Neural progenitor cell (in vitro differentiated cells): ENCODE results near the gene KRTAP10-6. TPM values are rescaled to one million over a fixed set of nuclear protein-coding genes. Genes with fewer than 3 reads are reported as not detected.

Experiments
- DNase-seq: peaks from one replicate; pipeline ENCODE4 v3.0.0-alpha.2; 2016; ENCODE audit warnings: low spot score
- H2AFZ ChIP-seq: fragments of 200-600 bp; sonication (generic); replicated peaks from 2 replicates; pipeline ENCODE4 v1.6.1; 2016; ENCODE audit warnings: antibody characterized with exemption
- H3F3A ChIP-seq: fragments of 200-600 bp; sonication (generic); 2 replicates; pipeline ENCODE4 v1.6.1; 2016; ENCODE audit warnings: antibody characterized with exemption, low read depth
- H3K27ac ChIP-seq: fragments of 200-600 bp; sonication (generic); 2 replicates; pipeline ENCODE4 v1.5.1; 2016; ENCODE audit warnings: mild to moderate bottlenecking
- H3K27me3 ChIP-seq: fragments of 200-600 bp; sonication (generic); 2 replicates; pipeline ENCODE4 v1.6.1; 2016; ENCODE audit warnings: mild to moderate bottlenecking, moderate library complexity
- H3K36me3 ChIP-seq: fragments of 200-600 bp; sonication (generic); 2 replicates; pipeline ENCODE4 v1.5.1; 2016
- H3K4me1 ChIP-seq: fragments of 200-600 bp; sonication (generic); 2 replicates; pipeline ENCODE4 v1.6.1; 2016; ENCODE audit warnings: mixed run types
- H3K4me2 ChIP-seq: fragments of 200-600 bp; sonication (generic); 2 replicates; pipeline ENCODE4 v1.6.1; 2016
- H3K4me3 ChIP-seq: fragments of 200-600 bp; sonication (generic); 2 replicates; pipeline ENCODE4 v1.5.1; 2016
- H3K79me2 ChIP-seq: fragments of 200-600 bp; sonication (generic); 2 replicates; pipeline ENCODE4 v1.6.1; 2016; ENCODE audit warnings: low read depth
- H3K9ac ChIP-seq: fragments of 200-600 bp; sonication (generic); 2 replicates; pipeline ENCODE4 v1.6.1; 2016
- H3K9me3 ChIP-seq: fragments of 200-600 bp; sonication (generic); 2 replicates; pipeline ENCODE4 v1.5.1; 2016; ENCODE audit warnings: low read depth
- H4K20me1 ChIP-seq: fragments of 200-600 bp; sonication (generic); 2 replicates; pipeline ENCODE4 v1.6.1; 2016; ENCODE audit warnings: low read depth
- H3K27ac Mint-ChIP-seq: 3 replicates; pipeline ENCODE4 v1.8.0; 2021; ENCODE audit warnings: mixed read lengths
- H3K27me3 Mint-ChIP-seq: 2 replicates; pipeline ENCODE4 v1.8.0; 2022; ENCODE audit warnings: low read depth, mild to moderate bottlenecking, inconsistent platforms, moderate library complexity, mixed read lengths; ENCODE audit not compliant: insufficient read depth
- H3K36me3 Mint-ChIP-seq: 3 replicates; pipeline ENCODE4 v1.8.0; 2021; ENCODE audit warnings: mixed read lengths
- H3K4me1 Mint-ChIP-seq: 3 replicates; pipeline ENCODE4 v1.8.0; 2021; ENCODE audit warnings: mixed read lengths
- H3K4me3 Mint-ChIP-seq: 3 replicates; pipeline ENCODE4 v1.8.0; 2021; ENCODE audit warnings: mild to moderate bottlenecking, moderate library complexity, mixed read lengths
- H3K9me3 Mint-ChIP-seq: 3 replicates; pipeline ENCODE4 v1.8.0; 2020; ENCODE audit warnings: mixed read lengths
- EZH2 ChIP-seq: fragments of 200-600 bp; sonication (generic); IDR thresholded peaks from 2 replicates; pipeline ENCODE4 v1.6.1; 2017; ENCODE audit warnings: antibody characterized with exemption, mild to moderate bottlenecking, moderate library complexity
- EZH2phosphoT487 ChIP-seq: fragments of 200-600 bp; sonication (generic); IDR thresholded peaks from 2 replicates; pipeline ENCODE4 v1.6.1; 2017; ENCODE audit warnings: antibody characterized with exemption
- total RNA-seq: library from RNA; depleted of rRNA; stranded (reverse); fragments of >200 nt; gene quantifications from 2 replicates; pipeline ENCODE4 v1.2.3, GENCODE V29; 2015; ENCODE audit warnings: low replicate concordance
- TF ChIP-seq, protein P1 (sequence below): fragments of 200-600 bp; sonication (generic); IDR thresholded peaks from 2 replicates; pipeline ENCODE4 v1.5.1; 2017; ENCODE audit warnings: antibody characterized with exemption, mild to moderate bottlenecking

Gene KRTAP10-6
- total RNA-seq, 1 donor from 2014 or later: not detected

DNA sequence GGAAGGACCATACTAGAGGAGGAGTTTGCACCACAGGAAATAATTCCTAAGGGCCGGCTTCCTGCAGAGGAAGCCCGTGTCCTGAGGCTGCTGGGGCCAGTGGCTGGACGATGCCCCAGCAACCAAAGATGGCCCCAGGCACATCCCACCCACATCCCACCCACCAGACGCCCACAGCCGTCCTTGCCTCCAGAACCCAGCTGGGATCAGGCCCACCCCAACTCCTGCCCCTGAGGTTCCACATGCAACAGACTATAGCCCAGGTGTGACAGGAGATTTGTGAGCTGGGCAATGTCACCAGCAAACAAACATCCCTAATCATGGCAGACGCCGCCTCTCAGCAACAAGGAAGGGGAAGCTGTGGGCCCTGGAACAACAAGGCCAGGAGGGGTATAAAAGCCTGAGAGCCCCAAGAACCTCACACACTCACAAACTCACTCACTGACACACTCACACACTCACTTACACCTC lies 34.4 kb upstream of the KRTAP10-6 start, which contains the start of gene KRTAP10-9:
Gene KRTAP10-9, plus strand, starts transcription at position 421 of the 471 bp plus-strand sequence. CDS start 79 bp downstream, outside the sequence.
- Histone ChIP-seq H3K27me3 (no peaks in the 10 kb centered on the region), H3K9ac (no peak within 1 kb of the TSS), H3F3A (no peaks in the 10 kb centered on the region), H3K4me2 (no peak within 1 kb of the TSS), H3K9me3 (peaks cover 13% of the 10 kb centered on the region), H4K20me1 (no peaks in the 10 kb centered on the region), H3K27ac (no peak within 1 kb of the TSS), H3K4me1 (no peaks in the 10 kb centered on the region), H3K36me3 (no peaks in the 10 kb centered on the region), H2AFZ (no peak within 1 kb of the TSS), H3K4me3 (no peak within 1 kb of the TSS), H3K79me2 (no peaks in the 10 kb centered on the region)
- peaks cover 45% of the 10 kb centered on the region for H3K9me3 Mint-ChIP-seq
- peaks cover 2% of the 10 kb centered on the region for H3K27me3 Mint-ChIP-seq
- H3K4me3 Mint-ChIP-seq: no peak within 1 kb of the TSS
- DNase-seq: no peak
- TF ChIP-seq EZH2phosphoT487 (no peak), EZH2 (no peak)
- H3K36me3 Mint-ChIP-seq: no peaks in the 10 kb centered on the region
- no peak within 1 kb of the TSS for H3K27ac Mint-ChIP-seq
- H3K4me1 Mint-ChIP-seq: no peaks in the 10 kb centered on the region

DNA sequence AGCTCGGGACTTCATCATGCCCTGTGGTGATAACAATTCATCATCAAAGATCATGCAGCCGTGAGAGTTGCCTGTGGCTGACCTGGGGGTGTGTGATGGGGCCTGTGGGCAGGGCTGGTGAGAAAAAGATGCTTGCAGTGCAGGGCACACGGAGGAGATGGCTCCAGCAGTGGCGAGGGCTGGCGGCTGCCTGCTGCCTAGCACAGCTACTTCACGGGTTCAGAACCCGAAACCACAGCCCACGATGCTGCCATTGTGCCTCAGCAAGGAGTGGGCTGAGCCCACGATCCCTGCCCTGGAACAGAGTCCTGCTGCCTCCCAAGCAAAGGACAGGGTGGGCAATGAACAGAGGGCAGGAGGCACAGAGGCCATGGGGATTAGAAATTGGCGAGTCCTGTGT lies 34.0 kb upstream of the KRTAP10-6 start:
- H3K4me1 Mint-ChIP-seq: no peaks in the 10 kb centered on the region
- H3K27me3 ChIP-seq: no peaks in the 10 kb centered on the region
- H2AFZ ChIP-seq: no peak overlapping the region
- no peak for DNase-seq
- no peak overlapping the region for H3K9ac ChIP-seq
- H3K9me3 ChIP-seq: peaks cover 13% of the 10 kb centered on the region
- no peaks in the 10 kb centered on the region for H3K4me1 ChIP-seq
- no peak overlapping the region for H3K4me3 Mint-ChIP-seq
- H4K20me1 ChIP-seq: no peaks in the 10 kb centered on the region
- TF ChIP-seq EZH2: no peak
- TF ChIP-seq, protein P1, sequence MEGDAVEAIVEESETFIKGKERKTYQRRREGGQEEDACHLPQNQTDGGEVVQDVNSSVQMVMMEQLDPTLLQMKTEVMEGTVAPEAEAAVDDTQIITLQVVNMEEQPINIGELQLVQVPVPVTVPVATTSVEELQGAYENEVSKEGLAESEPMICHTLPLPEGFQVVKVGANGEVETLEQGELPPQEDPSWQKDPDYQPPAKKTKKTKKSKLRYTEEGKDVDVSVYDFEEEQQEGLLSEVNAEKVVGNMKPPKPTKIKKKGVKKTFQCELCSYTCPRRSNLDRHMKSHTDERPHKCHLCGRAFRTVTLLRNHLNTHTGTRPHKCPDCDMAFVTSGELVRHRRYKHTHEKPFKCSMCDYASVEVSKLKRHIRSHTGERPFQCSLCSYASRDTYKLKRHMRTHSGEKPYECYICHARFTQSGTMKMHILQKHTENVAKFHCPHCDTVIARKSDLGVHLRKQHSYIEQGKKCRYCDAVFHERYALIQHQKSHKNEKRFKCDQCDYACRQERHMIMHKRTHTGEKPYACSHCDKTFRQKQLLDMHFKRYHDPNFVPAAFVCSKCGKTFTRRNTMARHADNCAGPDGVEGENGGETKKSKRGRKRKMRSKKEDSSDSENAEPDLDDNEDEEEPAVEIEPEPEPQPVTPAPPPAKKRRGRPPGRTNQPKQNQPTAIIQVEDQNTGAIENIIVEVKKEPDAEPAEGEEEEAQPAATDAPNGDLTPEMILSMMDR: no peak
- no peak for TF ChIP-seq EZH2phosphoT487
- no peaks in the 10 kb centered on the region for H3F3A ChIP-seq
- peaks cover 43% of the 10 kb centered on the region for H3K9me3 Mint-ChIP-seq
- no peaks in the 10 kb centered on the region for H3K36me3 ChIP-seq
- H3K27me3 Mint-ChIP-seq: peaks cover 2% of the 10 kb centered on the region
- no peaks in the 10 kb centered on the region for H3K36me3 Mint-ChIP-seq
- no peak overlapping the region for H3K27ac ChIP-seq
- no peak overlapping the region for H3K4me2 ChIP-seq
- no peaks in the 10 kb centered on the region for H3K79me2 ChIP-seq
- H3K4me3 ChIP-seq: no peak overlapping the region
- no peak overlapping the region for H3K27ac Mint-ChIP-seq

DNA sequence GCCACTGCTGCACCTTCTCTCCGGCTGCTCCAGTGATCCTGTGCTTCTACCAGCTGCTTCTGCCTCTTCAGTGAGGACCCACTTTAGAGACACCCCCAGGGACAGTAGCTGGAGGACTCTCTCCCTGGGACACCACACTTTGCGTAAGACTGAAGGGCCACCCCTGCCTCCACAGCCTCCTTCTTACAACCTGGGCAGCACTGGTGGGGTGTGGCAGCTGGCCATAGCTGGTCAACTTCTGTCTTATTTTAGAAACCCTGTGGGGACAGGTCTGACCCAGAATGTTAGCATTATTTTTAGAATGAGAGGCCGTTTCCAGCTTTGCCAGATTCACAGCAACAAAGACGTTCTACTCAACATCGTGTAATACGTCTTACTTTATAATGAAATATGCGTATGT lies 33.5 kb upstream of the KRTAP10-6 start:
- Mint-ChIP-seq H3K9me3 (peaks cover 40% of the 10 kb centered on the region), H3K27ac (no peak overlapping the region), H3K27me3 (peaks cover 2% of the 10 kb centered on the region), H3K4me3 (no peak overlapping the region), H3K36me3 (no peaks in the 10 kb centered on the region), H3K4me1 (no peaks in the 10 kb centered on the region)
- Histone ChIP-seq H3K9ac (no peak overlapping the region), H4K20me1 (no peaks in the 10 kb centered on the region), H3K4me3 (no peak overlapping the region), H3K27ac (no peak overlapping the region), H3K27me3 (no peaks in the 10 kb centered on the region), H3F3A (no peaks in the 10 kb centered on the region), H2AFZ (no peak overlapping the region), H3K4me1 (no peaks in the 10 kb centered on the region), H3K9me3 (peaks cover 13% of the 10 kb centered on the region), H3K36me3 (no peaks in the 10 kb centered on the region), H3K79me2 (no peaks in the 10 kb centered on the region), H3K4me2 (no peak overlapping the region)
- no peak for DNase-seq
- TF ChIP-seq, protein P1: no peak
- TF ChIP-seq EZH2 (no peak), EZH2phosphoT487 (no peak)

DNA sequence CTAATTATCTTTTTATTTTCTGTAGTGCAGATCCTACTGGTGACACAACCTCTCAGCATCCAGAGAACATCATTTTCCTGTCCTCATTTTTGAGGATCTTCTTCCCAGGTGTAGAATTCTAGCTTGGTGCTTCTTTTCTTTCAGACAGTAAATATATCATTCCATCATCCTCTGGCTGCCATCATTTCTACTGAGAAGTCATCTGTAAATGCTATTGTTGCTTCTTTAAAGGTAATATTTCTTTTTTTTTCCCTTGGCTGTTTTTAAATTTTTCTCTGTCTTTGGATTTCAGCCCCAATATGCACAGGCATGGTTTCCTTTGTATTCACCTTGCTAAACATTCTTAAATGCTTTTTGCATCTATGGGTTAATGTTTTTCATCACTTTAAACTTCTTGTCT lies 31.3 kb upstream of the KRTAP10-6 start:
- Histone ChIP-seq H3K4me2 (no peak overlapping the region), H3K79me2 (no peaks in the 10 kb centered on the region), H4K20me1 (no peaks in the 10 kb centered on the region), H3K9ac (no peak overlapping the region), H3K4me1 (no peaks in the 10 kb centered on the region), H3K9me3 (peaks cover 13% of the 10 kb centered on the region), H3K4me3 (no peak overlapping the region), H3K27ac (no peak overlapping the region), H3K36me3 (no peaks in the 10 kb centered on the region), H3K27me3 (no peaks in the 10 kb centered on the region), H2AFZ (no peak overlapping the region), H3F3A (no peaks in the 10 kb centered on the region)
- no peak for DNase-seq
- H3K27me3 Mint-ChIP-seq: peaks cover 3% of the 10 kb centered on the region
- H3K36me3 Mint-ChIP-seq: no peaks in the 10 kb centered on the region
- H3K27ac Mint-ChIP-seq: no peak overlapping the region
- no peak overlapping the region for H3K4me3 Mint-ChIP-seq
- H3K9me3 Mint-ChIP-seq: peaks cover 46% of the 10 kb centered on the region
- H3K4me1 Mint-ChIP-seq: no peaks in the 10 kb centered on the region
- TF ChIP-seq, protein P1: no peak
- TF ChIP-seq EZH2phosphoT487 (no peak), EZH2 (no peak)
